SK-N-SH (cell line): ENCODE data around the gene C19orf67. TPM values are rescaled to one million over a fixed set of nuclear protein-coding genes. Genes with fewer than 3 reads are reported as not detected.

ENCODE experiments used
- CTCF ChIA-PET: fragments of 300-600, 350-600 bp; formaldehyde crosslinking; extraction: SDS; loops from one replicate; lab custom pipeline; 2021; lab: Yijun Ruan, JAX
- POLR2A ChIA-PET: fragments of 350-600 bp; sonication (Branson Sonifier 250); formaldehyde crosslinking; extraction: SDS; loops from one replicate; lab custom pipeline; 2020; ENCODE audit warnings: antibody characterized with exemption, inconsistent platforms; lab: Yijun Ruan, JAX
- DNase-seq: peaks from one replicate; pipeline ENCODE4 v3.0.0; 2012
- H2AFZ ChIP-seq: fragments of 200-600 bp; sonication (generic); 2 replicates; pipeline ENCODE4 v1.8.1; 2016; ENCODE audit warnings: antibody characterized with exemption, mild to moderate bottlenecking, low read depth
- H3F3A ChIP-seq: fragments of 200-600 bp; sonication (generic); replicated peaks from 2 replicates; pipeline ENCODE3; 2016; ENCODE audit warnings: antibody characterized with exemption, mild to moderate bottlenecking; ENCODE audit not compliant: insufficient read depth
- H3K27ac ChIP-seq, 2 experiments: fragments of 200-500 bp in 1 of 2; fragments of 200-600 bp in 1 of 2; sonication (Bioruptor generic) in 1 of 2; sonication (generic), shearing (Covaris generic) in 1 of 2; 2 replicates each; pipeline versions ENCODE4 v1.5.1 to v1.6.1; 2014 to 2016; ENCODE audit warnings: low read depth in 2 of 2, inconsistent platforms in 1 of 2, low read length in 1 of 2, mild to moderate bottlenecking in 1 of 2, mixed read lengths in 1 of 2
- H3K27me3 ChIP-seq: fragments of 200-600 bp; sonication (generic), shearing (Covaris generic); 2 replicates; pipeline ENCODE4 v1.6.1; 2016; ENCODE audit warnings: mixed run types; ENCODE audit not compliant: insufficient read depth
- H3K36me3 ChIP-seq, 2 experiments: fragments of 200-500 bp in 1 of 2; fragments of 200-600 bp in 1 of 2; sonication (Bioruptor generic) in 1 of 2; sonication (generic) in 1 of 2; replicated peaks in 1 of 2; 2 replicates each; pipeline versions ENCODE3 to v1.5.1; 2014 to 2016; ENCODE audit warnings: low read length in 1 of 2, mild to moderate bottlenecking in 1 of 2; ENCODE audit not compliant: insufficient read depth in 2 of 2, control insufficient read depth in 1 of 2
- H3K4me1 ChIP-seq, 2 experiments: fragments of 200-500 bp in 1 of 2; fragments of 200-600 bp in 1 of 2; sonication (Bioruptor generic) in 1 of 2; sonication (generic), shearing (Covaris generic) in 1 of 2; 2 replicates each; pipeline versions ENCODE4 v1.5.1 to v1.6.1; 2014 to 2016; ENCODE audit warnings: low read depth in 1 of 2, low read length in 1 of 2, mixed run types in 1 of 2; ENCODE audit not compliant: insufficient read depth in 2 of 2, control insufficient read depth in 1 of 2
- H3K4me2 ChIP-seq: fragments of 200-600 bp; sonication (generic), shearing (Covaris generic); 2 replicates; pipeline ENCODE4 v1.6.1; 2017; ENCODE audit warnings: mixed run types
- H3K4me3 ChIP-seq, 2 experiments: fragments of 200-500 bp in 1 of 2; fragments of 200-600 bp in 1 of 2; sonication (Bioruptor generic) in 1 of 2; sonication (generic), shearing (Covaris generic) in 1 of 2; 2 replicates each; pipeline versions ENCODE4 v1.5.1 to v1.8.1; 2014 to 2016; ENCODE audit warnings: low read depth in 2 of 2, inconsistent platforms in 1 of 2, low read length in 1 of 2, mild to moderate bottlenecking in 1 of 2, mixed read lengths in 1 of 2, moderate library complexity in 1 of 2
- H3K79me2 ChIP-seq: fragments of 200-600 bp; sonication (generic); 2 replicates; pipeline ENCODE4 v1.8.1; 2017; ENCODE audit warnings: mild to moderate bottlenecking; ENCODE audit not compliant: insufficient read depth
- H3K9ac ChIP-seq: fragments of 200-600 bp; sonication (generic); 2 replicates; pipeline ENCODE4 v1.6.1; 2017; ENCODE audit warnings: mixed run types
- H3K9me2 ChIP-seq: fragments of 200-600 bp; sonication (generic); 2 replicates; pipeline ENCODE4 v1.6.1; 2017; ENCODE audit warnings: mixed run types
- H3K9me3 ChIP-seq: fragments of 200-600 bp; sonication (generic); 2 replicates; pipeline ENCODE4 v1.6.1; 2017; ENCODE audit warnings: mixed run types, mild to moderate bottlenecking, moderate library complexity
- H4K20me1 ChIP-seq: fragments of 200-600 bp; sonication (generic); 2 replicates; pipeline ENCODE4 v1.6.1; 2017; ENCODE audit warnings: mild to moderate bottlenecking, mixed run types; ENCODE audit not compliant: insufficient read depth
- CHD2 ChIP-seq: fragments of 150-350 bp; IDR thresholded peaks from 2 replicates; pipeline ENCODE4 v1.6.1; 2018; ENCODE audit warnings: low read length; ENCODE audit not compliant: partially characterized antibody
- CTCF ChIP-seq: fragments of 200-600 bp; sonication (generic); IDR thresholded peaks from 2 replicates; pipeline ENCODE4 v1.6.1; 2017; ENCODE audit warnings: antibody characterized with exemption, mild to moderate bottlenecking, moderate library complexity
- EZH2phosphoT487 ChIP-seq: fragments of 200-600 bp; sonication (generic); IDR thresholded peaks from 2 replicates; pipeline ENCODE4 v1.6.1; 2017; ENCODE audit warnings: low read depth, mixed run types, mild to moderate bottlenecking, antibody characterized with exemption, moderate library complexity, borderline replicate concordance
- GATA2 ChIP-seq: sonication (generic); formaldehyde crosslinking; IDR thresholded peaks from 2 replicates; pipeline ENCODE4 v1.5.0; 2020; ENCODE audit warnings: mild to moderate bottlenecking, missing genetic modification reagents
- JUND ChIP-seq: IDR thresholded peaks from 2 replicates; pipeline ENCODE4 v1.4.0; 2012
- MEF2A ChIP-seq: IDR thresholded peaks from 2 replicates; pipeline ENCODE4 v1.4.0; 2012; ENCODE audit warnings: low read depth, borderline replicate concordance
- NFIC ChIP-seq: IDR thresholded peaks from 2 replicates; pipeline ENCODE4 v1.4.0; 2012; ENCODE audit warnings: borderline replicate concordance
- POLR2AphosphoS5 ChIP-seq: IDR thresholded peaks from 2 replicates; pipeline ENCODE4 v1.6.1; 2012; ENCODE audit warnings: low read depth, low read length
- RAD21 ChIP-seq: IDR thresholded peaks from 2 replicates; pipeline ENCODE4 v1.6.1; 2012; ENCODE audit warnings: mild to moderate bottlenecking, low read length
- RCOR1 ChIP-seq: fragments of 150-350 bp; IDR thresholded peaks from 2 replicates; pipeline ENCODE4 v1.6.1; 2017; ENCODE audit warnings: antibody characterized with exemption, low read length
- RFX5 ChIP-seq: IDR thresholded peaks from 2 replicates; pipeline ENCODE4 v1.6.1; 2012; ENCODE audit warnings: mild to moderate bottlenecking, improper control_type of control experiment, low read length
- RXRA ChIP-seq: IDR thresholded peaks from 2 replicates; pipeline ENCODE4 v1.4.0; 2012; ENCODE audit warnings: low read depth, mild to moderate bottlenecking, borderline replicate concordance
- SIN3A ChIP-seq: IDR thresholded peaks from 2 replicates; pipeline ENCODE4 v1.6.1; 2012; ENCODE audit warnings: low read depth, mild to moderate bottlenecking, low read length, moderate library complexity, borderline replicate concordance
- SMC3 ChIP-seq: IDR thresholded peaks from 2 replicates; pipeline ENCODE4 v1.6.1; 2012; ENCODE audit warnings: low read depth, low read length, improper control_type of control experiment
- TAF1 ChIP-seq: IDR thresholded peaks from 2 replicates; pipeline ENCODE4 v1.6.1; 2012; ENCODE audit warnings: low read depth, mild to moderate bottlenecking, low read length, moderate library complexity, borderline replicate concordance
- TEAD4 ChIP-seq: IDR thresholded peaks from 2 replicates; pipeline ENCODE4 v1.4.0; 2012; ENCODE audit warnings: mild to moderate bottlenecking, borderline replicate concordance; ENCODE audit not compliant: insufficient read depth
- YY1 ChIP-seq: IDR thresholded peaks from 2 replicates; pipeline ENCODE4 v1.4.0; 2012; ENCODE audit warnings: low read depth, mild to moderate bottlenecking
- WGBS: methylation state at CpG from one replicate; pipeline ENCODE4 v1.1.6; 2017; ENCODE audit warnings: low lambda C conversion rate; 5-methylcytosine and 5-hydroxymethylcytosine counted together
- polyA plus RNA-seq, 3 experiments: library from polyadenylated mRNA; depleted of rRNA; stranded (reverse); fragments of >200 nt; gene quantifications; 2 replicates each; pipeline ENCODE4 v1.2.3, GENCODE V29; 2012
- TF ChIP-seq, protein P1 (sequence below): IDR thresholded peaks from 2 replicates; pipeline ENCODE4 v1.4.0; 2012; ENCODE audit warnings: low read depth
- TF ChIP-seq, protein P2 (sequence below): IDR thresholded peaks from 2 replicates; pipeline ENCODE4 v1.6.1; 2012; ENCODE audit warnings: mild to moderate bottlenecking, low read depth, low read length, moderate library complexity

C19orf67 gene
- polyA plus RNA-seq, 1 of the 3 experiments (the other 2 are of a cell fraction), result not detected

GRCh38 chr19:14103310-14103709 lies 17.7 kb upstream of the C19orf67 start (continued):
- TF ChIP-seq SIN3A (no peak), EZH2phosphoT487 (no peak), JUND (no peak), TEAD4 (no peak), YY1 (no peak), POLR2AphosphoS5 (no peak)

- POLR2A ChIA-PET, result no interaction called here
- Histone ChIP-seq H3K9me3 (no peaks in the 10 kb centered on the region), H3K4me2 (no peak overlapping the region), H3K4me3 (no peak overlapping the region), H3K27ac (no peak overlapping the region), H3K4me1 (no peaks in the 10 kb centered on the region), H3K9me2 (no peaks in the 10 kb centered on the region), H4K20me1 (no peaks in the 10 kb centered on the region), H3K79me2 (no peaks in the 10 kb centered on the region), H3K36me3 (peaks cover 7 to 10% of the 10 kb centered on the region in 2 experiments), H3K9ac (no peak overlapping the region), H3K27me3 (no peaks in the 10 kb centered on the region), H3F3A (no peaks in the 10 kb centered on the region), H2AFZ (no peak overlapping the region)
- WGBS, result 96% methylated on average over 6 of the region's 10 CpGs
- CTCF ChIA-PET, result interaction anchor here (0.9 to 1.8 kb wide), 5 partner anchors 12 to 44 kb away, joined by 3 to 9 read pairs (median 5); partner anchors contain the start of gene MISP3
- DNase-seq, result no peak
- TF ChIP-seq RFX5 (no peak), YY1 (no peak), TEAD4 (no peak), POLR2AphosphoS5 (no peak), NFIC (no peak), MEF2A (no peak), RCOR1 (no peak)
Observed at GRCh38 chr19:14102756-14103155, 17.2 kb upstream of the C19orf67 start.

GRCh38 chr19:14102102-14102696 lies 16.6 kb upstream of the C19orf67 start:
- no peak overlapping the region for H3K4me3 ChIP-seq
- H3K79me2 ChIP-seq, result no peaks in the 10 kb centered on the region
- POLR2A ChIA-PET, result no interaction called here
- no peak overlapping the region for H3K4me2 ChIP-seq
- no peaks in the 10 kb centered on the region for H3K4me1 ChIP-seq
- no peaks in the 10 kb centered on the region for H3F3A ChIP-seq
- 91% methylated on average over 10 of the region's 11 CpGs for WGBS
- peaks cover 7 to 14% of the 10 kb centered on the region in 2 experiments for H3K36me3 ChIP-seq
- H3K9me3 ChIP-seq, result no peaks in the 10 kb centered on the region
- H3K27me3 ChIP-seq, result no peaks in the 10 kb centered on the region
- H3K9me2 ChIP-seq, result no peaks in the 10 kb centered on the region
- CTCF ChIA-PET, result interaction anchor here (0.9 to 1.8 kb wide), 5 partner anchors 12 to 45 kb away, joined by 3 to 9 read pairs (median 5); partner anchors contain the start of gene MISP3
- no peak overlapping the region for H3K27ac ChIP-seq
- no peaks in the 10 kb centered on the region for H4K20me1 ChIP-seq
- no peak overlapping the region for H3K9ac ChIP-seq
- no peak for DNase-seq
- no peak overlapping the region for H2AFZ ChIP-seq
- TF ChIP-seq, protein P1, sequence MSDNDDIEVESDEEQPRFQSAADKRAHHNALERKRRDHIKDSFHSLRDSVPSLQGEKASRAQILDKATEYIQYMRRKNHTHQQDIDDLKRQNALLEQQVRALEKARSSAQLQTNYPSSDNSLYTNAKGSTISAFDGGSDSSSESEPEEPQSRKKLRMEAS, result no peak
- TF ChIP-seq TEAD4, result no peak
- TF ChIP-seq GATA2, result no peak
- TF ChIP-seq POLR2AphosphoS5, result no peak
- no peak for TF ChIP-seq SIN3A
- TF ChIP-seq RAD21, result no peak
- no peak for TF ChIP-seq MEF2A
- TF ChIP-seq, protein P2, sequence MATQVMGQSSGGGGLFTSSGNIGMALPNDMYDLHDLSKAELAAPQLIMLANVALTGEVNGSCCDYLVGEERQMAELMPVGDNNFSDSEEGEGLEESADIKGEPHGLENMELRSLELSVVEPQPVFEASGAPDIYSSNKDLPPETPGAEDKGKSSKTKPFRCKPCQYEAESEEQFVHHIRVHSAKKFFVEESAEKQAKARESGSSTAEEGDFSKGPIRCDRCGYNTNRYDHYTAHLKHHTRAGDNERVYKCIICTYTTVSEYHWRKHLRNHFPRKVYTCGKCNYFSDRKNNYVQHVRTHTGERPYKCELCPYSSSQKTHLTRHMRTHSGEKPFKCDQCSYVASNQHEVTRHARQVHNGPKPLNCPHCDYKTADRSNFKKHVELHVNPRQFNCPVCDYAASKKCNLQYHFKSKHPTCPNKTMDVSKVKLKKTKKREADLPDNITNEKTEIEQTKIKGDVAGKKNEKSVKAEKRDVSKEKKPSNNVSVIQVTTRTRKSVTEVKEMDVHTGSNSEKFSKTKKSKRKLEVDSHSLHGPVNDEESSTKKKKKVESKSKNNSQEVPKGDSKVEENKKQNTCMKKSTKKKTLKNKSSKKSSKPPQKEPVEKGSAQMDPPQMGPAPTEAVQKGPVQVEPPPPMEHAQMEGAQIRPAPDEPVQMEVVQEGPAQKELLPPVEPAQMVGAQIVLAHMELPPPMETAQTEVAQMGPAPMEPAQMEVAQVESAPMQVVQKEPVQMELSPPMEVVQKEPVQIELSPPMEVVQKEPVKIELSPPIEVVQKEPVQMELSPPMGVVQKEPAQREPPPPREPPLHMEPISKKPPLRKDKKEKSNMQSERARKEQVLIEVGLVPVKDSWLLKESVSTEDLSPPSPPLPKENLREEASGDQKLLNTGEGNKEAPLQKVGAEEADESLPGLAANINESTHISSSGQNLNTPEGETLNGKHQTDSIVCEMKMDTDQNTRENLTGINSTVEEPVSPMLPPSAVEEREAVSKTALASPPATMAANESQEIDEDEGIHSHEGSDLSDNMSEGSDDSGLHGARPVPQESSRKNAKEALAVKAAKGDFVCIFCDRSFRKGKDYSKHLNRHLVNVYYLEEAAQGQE, result no peak
- no peak for TF ChIP-seq TAF1
- no peak for TF ChIP-seq CTCF
- no peak for TF ChIP-seq CHD2
- TF ChIP-seq RXRA, result no peak
- TF ChIP-seq SMC3, result no peak
